H1 (cell line): Measurements from ENCODE around the gene OXCT2. TPM values are rescaled to one million over a fixed set of nuclear protein-coding genes. Genes with fewer than 3 reads are reported as not detected.

Experiments
- CBX5 ChIP-seq: fragments of 300-800, 300-1000 bp; sonication (generic); IDR thresholded peaks from 2 replicates; pipeline ENCODE4 v1.7.1; 2016; ENCODE audit warnings: antibody characterized with exemption, low read length, low read depth
- JUND ChIP-seq: IDR thresholded peaks from 2 replicates; pipeline ENCODE4 v1.6.1; 2011; ENCODE audit warnings: mild to moderate bottlenecking, improper control_type of control experiment, low read length
- NANOG ChIP-seq: IDR thresholded peaks from 2 replicates; pipeline ENCODE4 v1.6.1; 2011; ENCODE audit warnings: low read length, low read depth, mild to moderate bottlenecking, inconsistent platforms; ENCODE audit not compliant: insufficient read depth, poor library complexity, severe bottlenecking
- RAD21 ChIP-seq, 2 experiments: IDR thresholded peaks in 1 of 2; conservative IDR thresholded peaks in 1 of 2; 2 replicates each; pipeline ENCODE4 v1.6.1; 2011; ENCODE audit warnings: low read depth in 2 of 2, low read length in 2 of 2, improper control_type of control experiment in 1 of 2, inconsistent platforms in 1 of 2, mild to moderate bottlenecking in 1 of 2, moderate library complexity in 1 of 2
- RNF2 ChIP-seq: fragments of 200-900, 300-1000 bp; sonication (generic); IDR thresholded peaks from 2 replicates; pipeline ENCODE4 v1.7.1; 2016; ENCODE audit warnings: borderline replicate concordance, low read depth, mild to moderate bottlenecking, antibody characterized with exemption, low read length; ENCODE audit not compliant: poor library complexity, severe bottlenecking; ENCODE audit errors: missing control alignments
- polyA plus RNA-seq, 7 experiments: library from polyadenylated mRNA; depleted of rRNA in 3 of 7; stranded (reverse) in 5 of 7; unstranded in 2 of 7; fragments of >200 nt in 5 of 7; fragments of 200-250 nt in 2 of 7; gene quantifications; 1 replicate in 5 of 7; 2 replicates in 1 of 7; 4 replicates in 1 of 7; pipeline versions ENCODE4 v1.2.1 to v1.2.3, GENCODE V29; 2011 to 2013; ENCODE audit warnings: missing spikeins in 2 of 7, mixed read lengths in 2 of 7
- total RNA-seq: library from RNA; stranded (reverse); fragmentation: NEBNext Ultra II Directional; extraction: Animal tissue kit (Norgen Biotek cat#: 25700); gene quantifications from 2 replicates; pipeline ENCODE4 v1.2.1, GENCODE V29; 2021

Gene OXCT2
- total and polyA plus RNA-seq, 2 of the 8 experiments (the other 6 are each of a cell fraction or from before 2014, with no cell fraction given) = 2.6 to 2.9 TPM

- no peak for TF ChIP-seq NANOG
- TF ChIP-seq RNF2 = no peak
- no peak for TF ChIP-seq RAD21 (IDR thresholded peaks at IDR 0.05 in 1 of 2, conservative IDR thresholded peaks at IDR 0.05 in 1 of 2; ENCODE audit: low read depth in 2 of 2, low read length in 2 of 2)
- no peak for TF ChIP-seq CBX5
- TF ChIP-seq JUND = no peak
- TF ChIP-seq, all 59 proteins: peak for 0
Measured at GRCh38 chr1:39761557-39762260, 9.4 kb downstream of the OXCT2 start (continued).
